PC-3 (cell line): Measurements from ENCODE around the gene ARHGDIB.

Source experiments
- CTCF ChIP-seq: fragments of 300-600 bp; sonication (generic); conservative IDR thresholded peaks from 2 replicates; pipeline ENCODE4 v1.5.1; 2017; ENCODE audit warnings: antibody characterized with exemption, low read depth, mild to moderate bottlenecking, low read length
- EZH2 ChIP-seq: fragments of 300-600 bp; sonication (generic); IDR thresholded peaks from one replicate; pipeline ENCODE4 v1.6.1; 2017; ENCODE audit warnings: antibody characterized with exemption, mild to moderate bottlenecking, low read length; ENCODE audit not compliant: unreplicated experiment

GRCh38 chr12:14911131-14911530 is 50.3 kb downstream of the ARHGDIB start:
- TF ChIP-seq CTCF (no peak), EZH2 (no peak)
